Measurements from ENCODE around the gene RYR3.

Gene RYR3

GRCh38 chr15:33341953-33342352 lies 31.2 kb downstream of the RYR3 start:
- no peak for DNase-seq (ENCODE audit: low read depth)
- TF ChIP-seq CTCF (IDR thresholded peaks at IDR 0.05; ENCODE audit: insufficient read depth, low read depth, low read length, missing control alignments), result no peak
- no peak overlapping the region for H3K4me3 ChIP-seq (ENCODE audit: low read length)

- TF ChIP-seq CTCF (IDR thresholded peaks at IDR 0.05; ENCODE audit: insufficient read depth, low read depth, low read length, missing control alignments), result no peak
- DNase-seq (ENCODE audit: low read depth), result no peak
- H3K4me3 ChIP-seq (ENCODE audit: low read length), result no peak overlapping the region
These were observed 32.5 kb downstream of the RYR3 start for GRCh38 chr15:33343275-33343674.

GRCh38 chr15:33344111-33344510 lies 33.3 kb downstream of the RYR3 start:
- H3K4me3 ChIP-seq (ENCODE audit: low read length), result no peak overlapping the region
- no peak for DNase-seq (ENCODE audit: low read depth)
- no peak for TF ChIP-seq CTCF (IDR thresholded peaks at IDR 0.05; ENCODE audit: insufficient read depth, low read depth, low read length, missing control alignments)

- no peak for DNase-seq (ENCODE audit: low read depth)
- TF ChIP-seq CTCF (IDR thresholded peaks at IDR 0.05; ENCODE audit: insufficient read depth, low read depth, low read length, missing control alignments), result no peak
- no peak overlapping the region for H3K4me3 ChIP-seq (ENCODE audit: low read length)
These were observed 33.8 kb downstream of the RYR3 start for GRCh38 chr15:33344530-33344929.

GRCh38 chr15:33354411-33354810 lies 43.6 kb downstream of the RYR3 start:
- TF ChIP-seq CTCF (IDR thresholded peaks at IDR 0.05; ENCODE audit: insufficient read depth, low read depth, low read length, missing control alignments), result no peak
- no peak overlapping the region for H3K4me3 ChIP-seq (ENCODE audit: low read length)
- no peak for DNase-seq (ENCODE audit: low read depth)

- no peak overlapping the region for H3K4me3 ChIP-seq (ENCODE audit: low read length)
- no peak for TF ChIP-seq CTCF (IDR thresholded peaks at IDR 0.05; ENCODE audit: insufficient read depth, low read depth, low read length, missing control alignments)
- peak; percentile 47 for DNase-seq (ENCODE audit: low read depth)
These were observed 47.1 kb downstream of the RYR3 start for GRCh38 chr15:33357845-33358244.

- TF ChIP-seq CTCF (IDR thresholded peaks at IDR 0.05; ENCODE audit: insufficient read depth, low read depth, low read length, missing control alignments), result no peak
- peak; percentile 42 for DNase-seq (ENCODE audit: low read depth)
- no peak overlapping the region for H3K4me3 ChIP-seq (ENCODE audit: low read length)
These were observed 47.5 kb downstream of the RYR3 start for GRCh38 chr15:33358306-33358705.

All from epithelial cell of esophagus (primary cell).